Esophagus muscularis mucosa (tissue), 4 donors: Measurements from ENCODE around the gene MAT1A. TPM values are rescaled to one million over a fixed set of nuclear protein-coding genes. Genes with fewer than 3 reads are reported as not detected.
"Not testable (repeated sequence)": the region's sequence is repeated elsewhere in the genome, so short reads cannot be mapped to it uniquely, and the experiment has no call there.

ENCODE experiments used
- DNase-seq: peaks from one replicate; pipeline ENCODE4 v3.0.0-alpha.2; 2017; ENCODE audit errors: extremely low spot score
- H3K27ac ChIP-seq, 4 donors: fragments of 200-600 bp; sonication (generic); replicated peaks in 1 of 4; 1 replicate in 3 of 4; 2 replicates in 1 of 4; pipeline ENCODE4 v1.5.1; 2016 to 2019; ENCODE audit warnings: mild to moderate bottlenecking in 1 of 4
- H3K27me3 ChIP-seq, 4 donors: fragments of 200-600 bp; sonication (generic); one replicate each; pipeline versions ENCODE4 v1.5.1 to v1.6.0; 2016 to 2019
- H3K36me3 ChIP-seq, 4 donors: fragments of 200-600 bp; sonication (generic); one replicate each; pipeline ENCODE4 v1.5.1; 2016 to 2019
- H3K4me1 ChIP-seq, 4 donors: fragments of 200-600 bp; sonication (generic); one replicate each; pipeline ENCODE4 v1.5.1; 2016 to 2019
- H3K4me3 ChIP-seq, 4 donors: fragments of 200-600 bp; sonication (generic); 1 replicate in 2 of 4; 2 replicates in 2 of 4; pipeline ENCODE4 v1.5.1; 2016 to 2019; ENCODE audit warnings: mild to moderate bottlenecking in 4 of 4, moderate library complexity in 1 of 4
- H3K9me3 ChIP-seq, 4 donors: fragments of 200-600 bp; sonication (generic); 1 replicate in 3 of 4; 2 replicates in 1 of 4; pipeline ENCODE4 v1.5.1; 2016 to 2019
- EP300 ChIP-seq: sonication (generic); formaldehyde crosslinking; IDR thresholded peaks from one replicate; pipeline ENCODE4 v1.6.1; 2017; ENCODE audit warnings: antibody characterized with exemption
- POLR2A ChIP-seq: fragments of 450-650 bp; IDR thresholded peaks from one replicate; pipeline ENCODE4 v1.6.1; 2017; ENCODE audit warnings: antibody characterized with exemption, moderate library complexity, mild to moderate bottlenecking, low read depth
- POLR2AphosphoS5 ChIP-seq, 2 donors: sonication (generic); formaldehyde crosslinking; IDR thresholded peaks; one replicate each; pipeline ENCODE4 v1.6.1; 2017; ENCODE audit warnings: antibody characterized with exemption in 2 of 2
- WGBS: methylation state at CpG from one replicate; pipeline ENCODE4 v1.1.5; 2018; 5-methylcytosine and 5-hydroxymethylcytosine counted together
- intact Hi-C: fragments of 100-400 bp; cut with DNase I; formaldehyde crosslinking; loops from one replicate; pipeline ENCODE4 v1.15.1; 2023
- total RNA-seq, 4 donors: library from RNA; depleted of rRNA; stranded (reverse); fragments of >200 nt; gene quantifications; one replicate each; pipeline versions ENCODE4 v1.1.0 to v1.2.1, GENCODE V29; 2016
- TF ChIP-seq, protein P1 (sequence below), 3 experiments: fragments of 200-600 bp in 2 of 3; fragments of 450-650 bp in 1 of 3; sonication (generic) in 2 of 3; IDR thresholded peaks; one replicate each; pipeline ENCODE4 v1.5.1; 2017 to 2019; ENCODE audit warnings: antibody characterized with exemption in 3 of 3, mild to moderate bottlenecking in 2 of 3, moderate library complexity in 1 of 3

MAT1A gene
- total RNA-seq, 4 donors from 2014 or later, result not detected

DNA sequence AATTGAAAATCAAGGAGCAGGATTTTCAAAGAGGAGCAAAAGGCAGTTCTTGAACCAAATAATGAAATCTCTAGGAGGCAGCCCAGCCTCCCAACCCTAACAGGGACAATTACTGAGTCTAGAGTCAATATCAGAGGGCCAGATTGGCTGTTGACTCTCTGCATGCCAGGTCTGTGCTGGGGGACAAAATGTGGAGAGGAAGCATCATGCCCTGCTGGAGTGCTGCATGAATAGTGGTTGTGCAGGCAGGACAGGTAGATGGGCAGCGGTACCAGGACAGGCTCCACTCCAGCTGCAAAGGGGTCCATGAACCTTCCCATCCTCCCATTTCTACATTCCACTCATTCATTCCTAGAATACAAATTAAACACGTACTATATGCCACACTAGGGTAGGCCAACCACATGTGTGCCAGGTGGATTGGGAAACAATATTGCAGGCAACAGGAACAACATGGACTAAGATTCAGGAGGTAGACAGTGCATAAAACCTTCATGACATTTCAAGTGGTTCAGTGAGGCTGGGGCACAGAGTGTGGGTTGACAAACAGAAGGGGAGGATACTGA lies 30.4 kb upstream of the MAT1A start:
- Histone ChIP-seq H3K27ac (no peak overlapping the region), H3K4me1 (no peaks in the 10 kb centered on the region), H3K27me3 (peaks cover 0 to 4% (median 0%) of the 10 kb centered on the region in 4 donors), H3K4me3 (no peak overlapping the region), H3K9me3 (no peaks in the 10 kb centered on the region), H3K36me3 (no peaks in the 10 kb centered on the region)
- TF ChIP-seq EP300 (no peak), POLR2A (no peak), POLR2AphosphoS5 (IDR thresholded peaks at IDR 0.05) (no peak)
- TF ChIP-seq, protein P1, sequence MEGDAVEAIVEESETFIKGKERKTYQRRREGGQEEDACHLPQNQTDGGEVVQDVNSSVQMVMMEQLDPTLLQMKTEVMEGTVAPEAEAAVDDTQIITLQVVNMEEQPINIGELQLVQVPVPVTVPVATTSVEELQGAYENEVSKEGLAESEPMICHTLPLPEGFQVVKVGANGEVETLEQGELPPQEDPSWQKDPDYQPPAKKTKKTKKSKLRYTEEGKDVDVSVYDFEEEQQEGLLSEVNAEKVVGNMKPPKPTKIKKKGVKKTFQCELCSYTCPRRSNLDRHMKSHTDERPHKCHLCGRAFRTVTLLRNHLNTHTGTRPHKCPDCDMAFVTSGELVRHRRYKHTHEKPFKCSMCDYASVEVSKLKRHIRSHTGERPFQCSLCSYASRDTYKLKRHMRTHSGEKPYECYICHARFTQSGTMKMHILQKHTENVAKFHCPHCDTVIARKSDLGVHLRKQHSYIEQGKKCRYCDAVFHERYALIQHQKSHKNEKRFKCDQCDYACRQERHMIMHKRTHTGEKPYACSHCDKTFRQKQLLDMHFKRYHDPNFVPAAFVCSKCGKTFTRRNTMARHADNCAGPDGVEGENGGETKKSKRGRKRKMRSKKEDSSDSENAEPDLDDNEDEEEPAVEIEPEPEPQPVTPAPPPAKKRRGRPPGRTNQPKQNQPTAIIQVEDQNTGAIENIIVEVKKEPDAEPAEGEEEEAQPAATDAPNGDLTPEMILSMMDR (IDR thresholded peaks at IDR 0.05), result no peak
- WGBS, result 89% methylated on average over 2 of the region's 2 CpGs
- intact Hi-C loops, result no loop called here
- no peak for DNase-seq

DNA sequence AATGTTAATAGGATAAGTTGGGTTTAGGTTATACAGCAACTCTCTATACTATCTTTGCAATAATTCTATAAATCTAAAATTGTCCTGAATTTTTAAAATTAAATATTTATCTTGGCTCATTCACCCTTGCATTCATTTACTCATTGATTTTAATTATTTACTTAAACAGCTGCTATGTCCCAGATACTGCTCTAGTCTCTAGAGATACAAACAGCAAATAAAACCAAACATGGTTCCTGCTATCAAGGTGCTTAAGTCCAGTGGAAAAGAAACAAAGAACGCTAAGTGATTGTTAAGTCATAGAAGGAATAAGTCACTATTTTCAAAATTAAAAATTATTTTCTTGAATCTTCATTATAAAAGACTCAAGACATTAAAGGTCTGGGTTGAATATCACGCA lies 29.9 kb upstream of the MAT1A start:
- H3K4me3 ChIP-seq, result no peak overlapping the region
- TF ChIP-seq POLR2AphosphoS5 (IDR thresholded peaks at IDR 0.05) (no peak), EP300 (no peak), POLR2A (no peak)
- TF ChIP-seq, protein P1 (IDR thresholded peaks at IDR 0.05), result no peak
- H3K4me1 ChIP-seq, result no peaks in the 10 kb centered on the region
- H3K27ac ChIP-seq, result no peak overlapping the region
- no peak for DNase-seq
- no peaks in the 10 kb centered on the region for H3K9me3 ChIP-seq
- 85% methylated on average over 2 of the region's 2 CpGs for whole genome bisulfite sequencing
- intact Hi-C loops, result no loop called here
- H3K36me3 ChIP-seq, result no peaks in the 10 kb centered on the region
- H3K27me3 ChIP-seq, result peaks cover 0 to 4% (median 0%) of the 10 kb centered on the region in 4 donors

GRCh38 chr10:80318742-80319141 lies 29.3 kb upstream of the MAT1A start:
- H3K36me3 ChIP-seq, result no peaks in the 10 kb centered on the region
- peaks cover 0 to 4% (median 0%) of the 10 kb centered on the region in 4 donors for H3K27me3 ChIP-seq
- intact Hi-C loops, result no loop called here
- no peak for DNase-seq
- TF ChIP-seq POLR2A (no peak), EP300 (no peak), POLR2AphosphoS5 (IDR thresholded peaks at IDR 0.05) (no peak)
- TF ChIP-seq, protein P1 (IDR thresholded peaks at IDR 0.05), result no peak
- no peaks in the 10 kb centered on the region for H3K4me1 ChIP-seq
- H3K4me3 ChIP-seq, result no peak overlapping the region
- H3K9me3 ChIP-seq, result no peaks in the 10 kb centered on the region
- H3K27ac ChIP-seq, result no peak overlapping the region

- TF ChIP-seq EP300 (no peak), POLR2AphosphoS5 (IDR thresholded peaks at IDR 0.05) (no peak), POLR2A (no peak)
- TF ChIP-seq, protein P1 (IDR thresholded peaks at IDR 0.05), result no peak
- H3K4me1 ChIP-seq, result no peaks in the 10 kb centered on the region
- no peak overlapping the region for H3K27ac ChIP-seq
- H3K9me3 ChIP-seq, result no peaks in the 10 kb centered on the region
- H3K4me3 ChIP-seq, result no peak overlapping the region
- no peaks in the 10 kb centered on the region for H3K27me3 ChIP-seq
- no peak for DNase-seq
- WGBS, result 95% methylated on average over 4 of the region's 21 CpGs
- H3K36me3 ChIP-seq, result no peaks in the 10 kb centered on the region
- intact Hi-C loops, result no loop called here
These were observed 25.9 kb upstream of the MAT1A start for GRCh38 chr10:80315391-80315790.

DNA sequence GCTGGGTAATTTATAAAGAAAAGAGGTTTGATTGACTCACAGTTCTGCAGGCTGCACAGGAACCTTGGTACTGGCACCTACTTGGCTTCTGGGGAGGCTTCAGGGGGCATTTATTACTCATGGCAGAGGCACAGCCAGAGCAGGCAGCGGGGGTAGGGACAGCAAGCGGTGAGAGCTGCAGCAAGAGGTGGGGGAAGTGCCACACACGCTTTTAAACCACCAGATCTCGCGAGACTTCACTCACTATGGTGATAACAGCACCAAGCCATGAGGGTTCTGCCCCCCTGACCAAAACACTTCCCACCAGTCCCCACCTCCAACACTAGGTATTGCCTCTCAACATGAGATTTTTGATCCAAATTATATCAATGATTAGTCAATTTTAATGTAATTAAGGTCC lies 24.1 kb upstream of the MAT1A start:
- WGBS, result 93% methylated on average over 5 of the region's 5 CpGs
- Histone ChIP-seq H3K36me3 (no peaks in the 10 kb centered on the region), H3K27me3 (no peaks in the 10 kb centered on the region), H3K27ac (no peak overlapping the region), H3K4me1 (no peaks in the 10 kb centered on the region), H3K4me3 (no peak overlapping the region), H3K9me3 (no peaks in the 10 kb centered on the region)
- TF ChIP-seq, protein P1 (IDR thresholded peaks at IDR 0.05), result no peak
- TF ChIP-seq EP300, result no peak
- no peak for TF ChIP-seq POLR2A
- TF ChIP-seq POLR2AphosphoS5 (IDR thresholded peaks at IDR 0.05), result no peak
- DNase-seq, result no peak
- intact Hi-C loops, result no loop called here

DNA sequence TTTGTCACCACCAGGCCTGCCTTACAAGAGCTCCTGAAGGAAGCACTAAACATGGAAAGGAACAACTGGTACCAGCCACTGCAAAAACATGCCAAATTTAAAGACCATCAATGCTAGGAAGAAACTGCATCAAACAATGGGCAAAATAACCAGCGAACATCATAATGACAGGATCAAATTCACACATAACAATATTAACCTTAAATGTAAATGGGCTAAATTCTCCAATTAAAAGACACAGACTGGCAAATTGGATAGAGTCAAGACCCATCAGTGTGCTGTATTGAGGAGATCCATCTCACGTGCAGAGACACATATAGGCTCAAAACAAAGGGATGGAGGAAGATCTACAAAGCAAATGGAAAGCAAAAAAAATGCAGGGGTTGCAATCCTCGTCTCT lies 16.5 kb upstream of the MAT1A start:
- WGBS, result 84% methylated on average over 3 of the region's 3 CpGs

More for the DNA sequence above, 16.5 kb upstream of the MAT1A start:
- H3K27me3 ChIP-seq, DNase-seq, H3K27ac ChIP-seq, intact Hi-C loops, H3K4me1 ChIP-seq, H3K36me3 ChIP-seq, H3K4me3 ChIP-seq: not testable (repeated sequence)
- H3K9me3 ChIP-seq, result peaks cover 0 to 18% (median 5%) of the 10 kb centered on the region in 4 donors
